Motor neuron (in vitro differentiated cells): ENCODE data around the gene GSK3A. TPM values are rescaled to one million over a fixed set of nuclear protein-coding genes. Genes with fewer than 3 reads are reported as not detected.

Experiments used
- ATAC-seq, 8 experiments: fragments of 200-7000 bp; cut with Tn5 transposase; replicated peaks in 6 of 8; 2 replicates each; pipeline ENCODE4 v1.8.0; 2021; ENCODE audit warnings: mild to moderate bottlenecking in 8 of 8, moderate library complexity in 8 of 8
- H3K27ac ChIP-seq, 2 donors: fragments of 250-450 bp; sonication (Bioruptor Pico); 2 replicates each; pipeline ENCODE4 v1.9.0; 2021; ENCODE audit warnings: antibody characterized with exemption in 2 of 2, mild to moderate bottlenecking in 2 of 2, moderate library complexity in 1 of 2
- H3K4me1 ChIP-seq, 2 donors: fragments of 250-450 bp; sonication (Bioruptor Pico); replicated peaks in 1 of 2; 2 replicates each; pipeline ENCODE4 v1.6.1; 2021; ENCODE audit warnings: antibody characterized with exemption in 2 of 2, mild to moderate bottlenecking in 2 of 2, moderate library complexity in 1 of 2
- H3K4me3 ChIP-seq, 5 donors: fragments of 250-450 bp; sonication (Bioruptor Pico); 2 replicates each; pipeline ENCODE4 v1.9.0; 2021; ENCODE audit warnings: antibody characterized with exemption in 5 of 5, mild to moderate bottlenecking in 5 of 5, moderate library complexity in 4 of 5
- WGBS, 10 experiments: fragments of 450-650 bp; shearing (Covaris generic); methylation state at CpG; one replicate each; pipeline ENCODE4 v1.0.0; 2022; 5-methylcytosine and 5-hydroxymethylcytosine counted together
- in situ Hi-C, 9 experiments: fragments of 400-800 bp; cut with MboI; loops; one replicate each; pipeline ENCODE4 v1.15.0; 2021; ENCODE audit warnings: low sequenced_read_pairs in 9 of 9, low pct_unique_long_range_greater_than_20kb in 2 of 9; ENCODE audit not compliant: unreplicated experiment in 9 of 9
- total RNA-seq, 8 experiments: library from RNA; unstranded; fragments of 300-600 nt; gene quantifications; 2 replicates each; pipeline versions ENCODE4 v1.2.3 to v1.2.4, GENCODE V29; 2022

Gene GSK3A
- total RNA-seq, 8 experiments from 2014 or later = 17.7 to 30.0 (median 26.5) TPM

- H3K27ac ChIP-seq = peak within 1 kb of the TSS; percentile 62 to 76
- in situ Hi-C loops = no loop called here
- H3K4me1 ChIP-seq = peaks cover 27 to 33% of the 10 kb centered on the region in 2 donors
- peak; percentile 61 to 69 (median 64) for ATAC-seq
- H3K4me3 ChIP-seq = peak within 1 kb of the TSS; percentile 59 to 96 (median 72)
- no CpG with 5 or more reads among the region's 75 CpGs for WGBS, 10 experiments
Observed at GRCh38 chr19:42254850-42255765, 12.7 kb upstream of the GSK3A start, which contains the start of gene ERF. Gene ERF (minus strand): TSS chr19:42255128. CDS start chr19:42254999, 129 bp downstream.

GRCh38 chr19:42254089-42254849 lies 11.9 kb upstream of the GSK3A start:
- no CpG with 5 or more reads among the region's 70 CpGs for WGBS, 10 experiments
- in situ Hi-C loops = no loop called here

GRCh38 chr19:42253245-42254088 lies 11.1 kb upstream of the GSK3A start:
- peaks cover 27 to 33% of the 10 kb centered on the region in 2 donors for H3K4me1 ChIP-seq
- H3K27ac ChIP-seq = peak overlapping the region; percentile 76 to 90
- in situ Hi-C loops = no loop called here
- 0% methylated on average over 1 to 4 of the region's 71 CpGs; no CpG with 5 or more reads in 7 of the 10 experiments for WGBS, 10 experiments
- peak overlapping the region; percentile 59 to 96 (median 72) for H3K4me3 ChIP-seq
- peak; percentile 1 to 23 (median 4) for ATAC-seq

More at GRCh38 chr19:42254089-42254849, 11.9 kb upstream of the GSK3A start:
- peaks cover 27 to 33% of the 10 kb centered on the region in 2 donors for H3K4me1 ChIP-seq
- peak overlapping the region; percentile 59 to 96 (median 72) for H3K4me3 ChIP-seq
- peak overlapping the region; percentile 29 to 76 for H3K27ac ChIP-seq
- ATAC-seq = peak; percentile 1 to 34 (median 18)

- peaks cover 27 to 33% of the 10 kb centered on the region in 2 donors for H3K4me1 ChIP-seq
- WGBS, 10 experiments = 0 to 7% (median 0%) methylated on average over 1 to 4 of the region's 27 CpGs; no CpG with 5 or more reads in 7 of the 10 experiments
- peak overlapping the region; percentile 59 to 96 (median 72) for H3K4me3 ChIP-seq
- ATAC-seq = peak in 7 of 8 experiments; percentile 0 to 45 (median 20)
- in situ Hi-C loops = no loop called here
- H3K27ac ChIP-seq = peak overlapping the region; percentile 76 to 90
Observed at GRCh38 chr19:42252365-42253244, 10.2 kb upstream of the GSK3A start.

GRCh38 chr19:42251572-42252358 lies 9.4 kb upstream of the GSK3A start:
- H3K4me3 ChIP-seq = peak overlapping the region in 4 of 5 donors; percentile 59 to 96 (median 70)
- in situ Hi-C loops = no loop called here
- H3K27ac ChIP-seq = peak overlapping the region; percentile 1 to 76
- ATAC-seq = no peak
- WGBS, 10 experiments = 83 to 100% (median 100%) methylated on average over 1 of the region's 4 CpGs; no CpG with 5 or more reads in 6 of the 10 experiments
- H3K4me1 ChIP-seq = peaks cover 27 to 33% of the 10 kb centered on the region in 2 donors

GRCh38 chr19:42250666-42251531 lies 8.5 kb upstream of the GSK3A start:
- H3K27ac ChIP-seq = peak overlapping the region; percentile 63 to 72

GRCh38 chr19:42250183-42250665 lies 7.8 kb upstream of the GSK3A start:
- in situ Hi-C loops = no loop called here
- H3K4me3 ChIP-seq = no peak overlapping the region
- H3K27ac ChIP-seq = peak overlapping the region in 1 of 2 donors; percentile 72
- WGBS, 10 experiments = 90% methylated on average over 4 of the region's 15 CpGs; no CpG with 5 or more reads in 9 of the 10 experiments
- peaks cover 26 to 32% of the 10 kb centered on the region in 2 donors for H3K4me1 ChIP-seq
- no peak for ATAC-seq

More at GRCh38 chr19:42250666-42251531, 8.5 kb upstream of the GSK3A start:
- Histone ChIP-seq H3K4me1 (peaks cover 29 to 31% of the 10 kb centered on the region in 2 donors), H3K4me3 (peak overlapping the region in 2 of 5 donors; percentile 7 to 21)
- in situ Hi-C loops = no loop called here
- 20 to 73% methylated on average over 1 to 3 of the region's 19 CpGs; no CpG with 5 or more reads in 8 of the 10 experiments for WGBS, 10 experiments
- ATAC-seq = peak in 6 of 8 experiments; percentile 2 to 30 (median 21)

GRCh38 chr19:42249769-42250168 lies 7.4 kb upstream of the GSK3A start:
- 70 to 100% (median 100%) methylated on average over 1 to 3 of the region's 6 CpGs; no CpG with 5 or more reads in 3 of the 10 experiments for WGBS, 10 experiments
- no peak for ATAC-seq
- Histone ChIP-seq H3K4me3 (no peak overlapping the region), H3K4me1 (peaks cover 28 to 32% of the 10 kb centered on the region in 2 donors), H3K27ac (no peak overlapping the region)
- in situ Hi-C loops = no loop called here

- 92 to 100% (median 100%) methylated on average over 1 to 5 of the region's 36 CpGs; no CpG with 5 or more reads in 7 of the 10 experiments for WGBS, 10 experiments
- ATAC-seq = no peak
- Histone ChIP-seq H3K27ac (no peak overlapping the region), H3K4me3 (no peak overlapping the region), H3K4me1 (peaks cover 29 to 34% of the 10 kb centered on the region in 2 donors)
- in situ Hi-C loops = no loop called here
Observed at GRCh38 chr19:42249149-42249750, 6.8 kb upstream of the GSK3A start.
